SK-N-DZ (cell line): ENCODE measurements around the gene PSTPIP1.

Experiments used
- DNase-seq: peaks from one replicate; pipeline ENCODE4 v3.0.0-alpha.2; 2015; ENCODE audit warnings: low spot score
- small RNA-seq, 2 experiments: library from RNA; depleted of rRNA; stranded (forward); fragments of <200 nt; gene quantifications; one replicate each; pipeline ENCODE3, GENCODE V24; 2014

Gene PSTPIP1

GRCh38 chr15:77068633-77069032 is 73.7 kb downstream of the PSTPIP1 start:
- DNase-seq: no peak

- no peak for DNase-seq
These were observed 74.7 kb downstream of the PSTPIP1 start for GRCh38 chr15:77069521-77070121.

GRCh38 chr15:77070180-77070494 is 75.2 kb downstream of the PSTPIP1 start:
- DNase-seq: no peak

- DNase-seq: peak; percentile 94
These were observed 75.8 kb downstream of the PSTPIP1 start, which contains the start of gene TSPAN3 for GRCh38 chr15:77070495-77071304. Gene TSPAN3, minus strand, starts transcription at chr15:77071109. Its CDS starts 155 bp downstream, at chr15:77070954.

- DNase-seq: no peak
These were observed 76.6 kb downstream of the PSTPIP1 start for GRCh38 chr15:77071305-77072223.

- no peak for DNase-seq
These were observed 79.4 kb downstream of the PSTPIP1 start for GRCh38 chr15:77074350-77074749.

- DNase-seq: no peak
These were observed 80.6 kb downstream of the PSTPIP1 start for GRCh38 chr15:77075528-77075927.

- no peak for DNase-seq
These were observed 81.5 kb downstream of the PSTPIP1 start for GRCh38 chr15:77076323-77076915.

GRCh38 chr15:77081971-77082370 is 87.0 kb downstream of the PSTPIP1 start:
- DNase-seq: no peak

- DNase-seq: peak; percentile 91
These were observed 88.6 kb downstream of the PSTPIP1 start for GRCh38 chr15:77083381-77084160.

- DNase-seq: no peak
These were observed 89.5 kb downstream of the PSTPIP1 start for GRCh38 chr15:77084436-77084835.

GRCh38 chr15:77085297-77085696 is 90.4 kb downstream of the PSTPIP1 start:
- no peak for DNase-seq

Small RNAs within 50 kb of the gene (small RNA-seq; reads per million reads assigned to genes)
- gene RN7SL278P: 0 to 0.35 reads per million in 2 experiments
